NT2/D1 (cell line): ENCODE measurements around the gene TMSB10.

ENCODE experiments used
- DNase-seq: peaks from one replicate; pipeline ENCODE4 v3.0.0-alpha.2; 2011; ENCODE audit warnings: low read depth, low spot score
- H3K27me3 ChIP-seq: 2 replicates; pipeline ENCODE4 v1.6.0; 2011; ENCODE audit warnings: mild to moderate bottlenecking; ENCODE audit not compliant: insufficient read length, insufficient read depth
- H3K36me3 ChIP-seq: 2 replicates; pipeline ENCODE4 v1.6.1; 2011; ENCODE audit warnings: mild to moderate bottlenecking, low read length, mixed read lengths; ENCODE audit not compliant: insufficient read depth, insufficient read length
- H3K4me1 ChIP-seq: 2 replicates; pipeline ENCODE4 v1.5.1; 2011; ENCODE audit not compliant: insufficient read depth, insufficient read length
- H3K4me3 ChIP-seq: 2 replicates; pipeline ENCODE4 v1.5.1; 2011; ENCODE audit warnings: low read depth; ENCODE audit not compliant: insufficient read length
- H3K9ac ChIP-seq: 2 replicates; pipeline ENCODE4 v1.6.0; 2011; ENCODE audit warnings: low read depth; ENCODE audit not compliant: insufficient read length
- H3K9me3 ChIP-seq: 2 replicates; pipeline ENCODE4 v1.5.1; 2011; ENCODE audit warnings: mild to moderate bottlenecking, low read length; ENCODE audit not compliant: insufficient read depth
- SUZ12 ChIP-seq: IDR thresholded peaks from 2 replicates; pipeline ENCODE4 v1.6.1; 2011; ENCODE audit not compliant: insufficient read length, insufficient read depth; ENCODE audit errors: extremely low read depth
- YY1 ChIP-seq: IDR thresholded peaks from 2 replicates; pipeline ENCODE4 v1.6.1; 2011; ENCODE audit not compliant: insufficient read length, insufficient read depth
- ZNF274 ChIP-seq: IDR thresholded peaks from 2 replicates; pipeline ENCODE4 v1.6.1; 2011; ENCODE audit warnings: mild to moderate bottlenecking, low read depth, low read length

Gene TMSB10

GRCh38 chr2:84891355-84892010 lies 14.0 kb upstream of the TMSB10 start:
- Histone ChIP-seq H3K27me3 (no peaks in the 10 kb centered on the region), H3K4me3 (no peak overlapping the region), H3K9me3 (no peaks in the 10 kb centered on the region), H3K9ac (no peak overlapping the region), H3K36me3 (no peaks in the 10 kb centered on the region), H3K4me1 (no peaks in the 10 kb centered on the region)
- no peak for TF ChIP-seq SUZ12
- TF ChIP-seq ZNF274, result no peak
- TF ChIP-seq YY1, result no peak
- DNase-seq, result no peak

DNA sequence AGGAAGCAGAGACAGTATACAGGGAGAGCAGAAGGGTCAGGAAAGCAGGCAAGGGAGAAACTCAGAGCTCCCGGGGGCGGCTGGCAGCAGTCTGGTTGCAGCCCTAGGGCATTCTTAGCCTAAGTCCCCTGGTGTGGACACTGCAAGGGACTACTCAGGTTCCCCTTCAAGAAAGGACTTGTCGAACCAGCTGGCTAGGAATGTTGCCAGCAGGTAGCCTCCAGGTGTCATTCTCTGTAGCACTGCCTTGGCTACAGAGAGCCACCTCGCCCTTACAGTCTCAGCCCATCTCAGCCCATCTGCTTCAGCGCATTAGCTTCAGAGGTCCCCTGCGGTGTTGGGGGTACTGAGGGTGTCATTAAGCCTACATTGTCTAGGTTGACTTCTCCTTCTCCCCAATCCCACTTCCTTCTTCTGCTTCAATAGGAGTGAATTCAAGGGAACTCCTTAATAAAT lies 11.3 kb upstream of the TMSB10 start:
- TF ChIP-seq ZNF274 (no peak), SUZ12 (no peak), YY1 (no peak)
- Histone ChIP-seq H3K4me3 (no peak overlapping the region), H3K9ac (no peak overlapping the region)

DNA sequence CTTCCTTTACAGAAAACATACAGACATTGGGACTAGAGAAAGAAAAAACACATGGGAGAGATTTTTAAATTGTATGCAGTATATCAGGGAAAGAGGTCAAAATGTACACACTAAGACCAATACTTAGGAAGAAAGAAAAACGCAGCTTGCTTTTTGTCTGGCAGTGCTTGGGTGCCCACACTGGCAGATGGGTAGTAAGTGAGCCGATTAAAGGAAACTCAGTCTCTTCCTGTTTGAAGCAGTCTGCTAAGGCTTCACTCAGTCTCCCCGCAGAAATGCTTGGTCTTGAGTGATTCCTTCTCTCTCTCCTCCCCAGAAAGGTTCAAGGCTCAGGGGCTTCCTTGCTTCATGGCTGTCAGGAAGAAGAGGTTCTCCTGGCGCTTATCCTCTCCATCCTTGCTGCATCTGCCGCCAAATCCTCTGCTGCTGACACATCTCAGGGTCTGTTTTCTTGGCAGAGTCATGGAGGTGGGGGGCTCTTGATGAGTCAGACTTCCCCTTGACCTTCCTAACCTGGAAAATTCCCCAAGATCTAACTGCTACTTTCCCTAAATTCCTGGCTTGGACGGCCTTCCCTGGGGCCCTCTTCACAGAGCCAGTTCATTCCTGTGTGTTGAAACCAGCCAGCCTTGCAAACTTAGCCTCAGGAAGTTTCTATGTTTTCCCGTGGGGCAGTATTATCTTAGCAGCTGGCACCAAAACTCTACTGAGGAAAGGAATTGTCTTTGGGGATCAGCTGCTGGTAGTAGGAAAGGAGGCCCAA lies 10.5 kb upstream of the TMSB10 start:
- Histone ChIP-seq H3K9ac (no peak overlapping the region), H3K36me3 (no peaks in the 10 kb centered on the region), H3K27me3 (no peaks in the 10 kb centered on the region), H3K9me3 (no peaks in the 10 kb centered on the region), H3K4me1 (no peaks in the 10 kb centered on the region), H3K4me3 (no peak overlapping the region)
- TF ChIP-seq ZNF274, result no peak
- no peak for TF ChIP-seq SUZ12
- no peak for TF ChIP-seq YY1
- DNase-seq, result no peak

More for the DNA sequence above, 11.3 kb upstream of the TMSB10 start:
- no peaks in the 10 kb centered on the region for H3K9me3 ChIP-seq
- H3K27me3 ChIP-seq, result no peaks in the 10 kb centered on the region
- H3K36me3 ChIP-seq, result no peaks in the 10 kb centered on the region
- no peak for DNase-seq
- no peaks in the 10 kb centered on the region for H3K4me1 ChIP-seq

DNA sequence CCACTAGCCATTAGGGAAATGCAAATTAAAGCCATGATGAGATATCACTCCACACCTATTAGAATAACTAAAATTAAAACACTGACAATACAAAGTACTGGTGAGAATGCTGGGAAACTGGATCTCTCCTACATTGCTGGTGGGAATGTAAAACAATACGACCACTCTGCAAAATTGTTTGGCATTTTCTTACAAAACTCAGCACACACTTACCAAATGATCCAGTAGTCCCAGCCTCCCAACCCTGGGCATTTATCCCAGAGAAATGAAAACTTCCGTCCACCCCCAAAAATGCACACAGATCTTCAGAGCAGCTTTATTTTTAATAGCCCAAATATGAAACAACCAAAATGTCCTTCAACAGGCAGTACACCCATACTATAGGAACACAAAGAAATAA lies 8.9 kb upstream of the TMSB10 start:
- no peak for DNase-seq
- H3K9ac ChIP-seq, result no peak overlapping the region
- H3K36me3 ChIP-seq, result no peaks in the 10 kb centered on the region
- no peak overlapping the region for H3K4me3 ChIP-seq
- TF ChIP-seq YY1, result no peak
- TF ChIP-seq ZNF274, result no peak
- H3K9me3 ChIP-seq, result no peaks in the 10 kb centered on the region
- H3K4me1 ChIP-seq, result no peaks in the 10 kb centered on the region
- no peaks in the 10 kb centered on the region for H3K27me3 ChIP-seq

GRCh38 chr2:84897773-84898172 lies 7.7 kb upstream of the TMSB10 start:
- TF ChIP-seq ZNF274 (no peak), SUZ12 (no peak)
- H3K4me1 ChIP-seq, result no peaks in the 10 kb centered on the region
- no peak overlapping the region for H3K4me3 ChIP-seq
- H3K27me3 ChIP-seq, result no peaks in the 10 kb centered on the region
- no peak for DNase-seq
- no peaks in the 10 kb centered on the region for H3K36me3 ChIP-seq
- H3K9me3 ChIP-seq, result no peaks in the 10 kb centered on the region
- H3K9ac ChIP-seq, result no peak overlapping the region

- TF ChIP-seq SUZ12 (no peak), YY1 (no peak)
- H3K36me3 ChIP-seq, result no peaks in the 10 kb centered on the region
- DNase-seq, result no peak
- H3K9ac ChIP-seq, result no peak overlapping the region
- no peak overlapping the region for H3K4me3 ChIP-seq
- no peaks in the 10 kb centered on the region for H3K4me1 ChIP-seq
- peaks cover 3% of the 10 kb centered on the region for H3K27me3 ChIP-seq
- H3K9me3 ChIP-seq, result no peaks in the 10 kb centered on the region
Measured at GRCh38 chr2:84899304-84900204, 5.9 kb upstream of the TMSB10 start.

DNA sequence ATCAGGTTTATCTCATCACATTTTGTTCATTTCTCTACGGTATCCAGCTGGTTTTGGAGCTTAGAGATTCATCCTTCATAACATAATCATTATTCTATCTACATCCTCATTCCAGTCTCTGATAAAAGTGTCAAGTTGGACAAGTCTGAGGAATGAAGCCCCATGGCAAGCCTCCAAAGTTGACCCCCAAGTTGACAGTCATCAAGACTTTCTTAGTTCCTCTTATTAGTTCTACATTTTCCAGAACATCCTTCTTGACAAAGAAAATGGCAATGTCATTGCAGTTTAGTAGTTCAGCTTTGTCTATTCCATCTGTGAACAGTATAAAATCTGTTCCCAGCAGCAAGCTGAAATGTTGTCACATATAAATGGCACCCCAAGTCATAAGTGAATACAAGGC lies 4.5 kb upstream of the TMSB10 start:
- Histone ChIP-seq H3K4me1 (no peaks in the 10 kb centered on the region), H3K9ac (no peak overlapping the region), H3K4me3 (no peak overlapping the region), H3K27me3 (peaks cover 3% of the 10 kb centered on the region), H3K9me3 (no peaks in the 10 kb centered on the region), H3K36me3 (peaks cover 3% of the 10 kb centered on the region)
- DNase-seq, result no peak
- TF ChIP-seq SUZ12, result no peak
- TF ChIP-seq YY1, result no peak
- TF ChIP-seq ZNF274, result no peak
